Thoracic aorta (tissue), 2 donors: ENCODE results near the gene R3HDM1. TPM values are rescaled to one million over a fixed set of nuclear protein-coding genes. Genes with fewer than 3 reads are reported as not detected.
"Not testable (repeated sequence)": the region's sequence is repeated elsewhere in the genome, so short reads cannot be mapped to it uniquely, and the experiment has no call there.

Experiments
- ATAC-seq: fragments of 150-250 bp; one replicate; pipeline ENCODE4 v1.8.0; 2017; ENCODE audit warnings: low read depth; ENCODE audit not compliant: insufficient number of reproducible peaks, low FRiP score
- DNase-seq: peaks from one replicate; pipeline ENCODE4 v3.0.0-alpha.2; 2020; ENCODE audit warnings: low spot score
- H3K27ac ChIP-seq, 2 donors: fragments of 200-600 bp; sonication (generic); 1 replicate in 1 of 2; 2 replicates in 1 of 2; pipeline ENCODE4 v1.5.1; 2016; ENCODE audit warnings: mild to moderate bottlenecking in 2 of 2, moderate library complexity in 2 of 2
- H3K27me3 ChIP-seq: fragments of 200-600 bp; sonication (generic); replicated peaks from 2 replicates; pipeline ENCODE4 v1.6.0; 2016; ENCODE audit warnings: mild to moderate bottlenecking; ENCODE audit not compliant: insufficient read depth
- H3K36me3 ChIP-seq: fragments of 200-600 bp; sonication (generic); one replicate; pipeline ENCODE4 v1.5.1; 2016
- H3K4me1 ChIP-seq, 2 donors: fragments of 200-600 bp; sonication (generic); 1 replicate in 1 of 2; 2 replicates in 1 of 2; pipeline versions ENCODE4 v1.5.1 to v1.6.0; 2016; ENCODE audit warnings: low read depth in 2 of 2, mild to moderate bottlenecking in 1 of 2; ENCODE audit not compliant: control insufficient read depth in 1 of 2
- H3K4me3 ChIP-seq: fragments of 200-600 bp; sonication (generic); 2 replicates; pipeline ENCODE4 v1.5.1; 2016; ENCODE audit warnings: mild to moderate bottlenecking
- H3K9me3 ChIP-seq: fragments of 200-600 bp; sonication (generic); 2 replicates; pipeline ENCODE4 v1.5.1; 2016
- total RNA-seq, 2 donors: library from RNA; depleted of rRNA; stranded (reverse); fragments of >200 nt; gene quantifications; one replicate each; pipeline versions ENCODE4 v1.1.0 to v1.2.3, GENCODE V29; 2016
- TF ChIP-seq, protein P1 (sequence below): fragments of 200-600 bp; sonication (generic); IDR thresholded peaks from one replicate; pipeline ENCODE4 v1.5.1; 2019; ENCODE audit warnings: antibody characterized with exemption

Gene R3HDM1
- total RNA-seq, 2 donors from 2014 or later = 29.8 to 76.6 TPM

DNA sequence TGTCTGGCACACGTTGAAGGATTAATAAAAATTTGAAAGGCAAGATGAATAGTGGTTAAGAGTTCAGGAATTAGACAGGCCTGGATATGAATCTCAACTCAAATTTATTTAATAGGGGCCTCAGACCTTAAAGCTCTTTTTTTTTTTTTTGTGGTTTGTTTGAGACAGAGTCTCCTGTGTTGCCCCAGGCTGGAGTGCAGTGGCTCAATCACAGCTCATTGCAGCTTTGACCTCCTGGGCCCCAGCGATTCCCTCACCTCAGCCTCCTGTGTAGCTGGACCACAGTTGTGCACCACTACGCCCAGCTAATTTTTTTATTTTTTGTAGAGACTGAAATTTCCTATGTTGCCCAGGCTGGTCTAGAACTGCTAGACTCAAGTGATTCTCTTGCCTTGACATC lies 3.3 kb upstream of the R3HDM1 start:
- Histone ChIP-seq H3K4me1 (peaks cover 10 to 12% of the 10 kb centered on the region in 2 donors), H3K36me3 (no peaks in the 10 kb centered on the region), H3K4me3 (no peak overlapping the region), H3K9me3 (no peaks in the 10 kb centered on the region), H3K27ac (no peak overlapping the region), H3K27me3 (no peaks in the 10 kb centered on the region)
- DNase-seq (no peak), ATAC-seq (no peak)
- TF ChIP-seq, protein P1, sequence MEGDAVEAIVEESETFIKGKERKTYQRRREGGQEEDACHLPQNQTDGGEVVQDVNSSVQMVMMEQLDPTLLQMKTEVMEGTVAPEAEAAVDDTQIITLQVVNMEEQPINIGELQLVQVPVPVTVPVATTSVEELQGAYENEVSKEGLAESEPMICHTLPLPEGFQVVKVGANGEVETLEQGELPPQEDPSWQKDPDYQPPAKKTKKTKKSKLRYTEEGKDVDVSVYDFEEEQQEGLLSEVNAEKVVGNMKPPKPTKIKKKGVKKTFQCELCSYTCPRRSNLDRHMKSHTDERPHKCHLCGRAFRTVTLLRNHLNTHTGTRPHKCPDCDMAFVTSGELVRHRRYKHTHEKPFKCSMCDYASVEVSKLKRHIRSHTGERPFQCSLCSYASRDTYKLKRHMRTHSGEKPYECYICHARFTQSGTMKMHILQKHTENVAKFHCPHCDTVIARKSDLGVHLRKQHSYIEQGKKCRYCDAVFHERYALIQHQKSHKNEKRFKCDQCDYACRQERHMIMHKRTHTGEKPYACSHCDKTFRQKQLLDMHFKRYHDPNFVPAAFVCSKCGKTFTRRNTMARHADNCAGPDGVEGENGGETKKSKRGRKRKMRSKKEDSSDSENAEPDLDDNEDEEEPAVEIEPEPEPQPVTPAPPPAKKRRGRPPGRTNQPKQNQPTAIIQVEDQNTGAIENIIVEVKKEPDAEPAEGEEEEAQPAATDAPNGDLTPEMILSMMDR = no peak

DNA sequence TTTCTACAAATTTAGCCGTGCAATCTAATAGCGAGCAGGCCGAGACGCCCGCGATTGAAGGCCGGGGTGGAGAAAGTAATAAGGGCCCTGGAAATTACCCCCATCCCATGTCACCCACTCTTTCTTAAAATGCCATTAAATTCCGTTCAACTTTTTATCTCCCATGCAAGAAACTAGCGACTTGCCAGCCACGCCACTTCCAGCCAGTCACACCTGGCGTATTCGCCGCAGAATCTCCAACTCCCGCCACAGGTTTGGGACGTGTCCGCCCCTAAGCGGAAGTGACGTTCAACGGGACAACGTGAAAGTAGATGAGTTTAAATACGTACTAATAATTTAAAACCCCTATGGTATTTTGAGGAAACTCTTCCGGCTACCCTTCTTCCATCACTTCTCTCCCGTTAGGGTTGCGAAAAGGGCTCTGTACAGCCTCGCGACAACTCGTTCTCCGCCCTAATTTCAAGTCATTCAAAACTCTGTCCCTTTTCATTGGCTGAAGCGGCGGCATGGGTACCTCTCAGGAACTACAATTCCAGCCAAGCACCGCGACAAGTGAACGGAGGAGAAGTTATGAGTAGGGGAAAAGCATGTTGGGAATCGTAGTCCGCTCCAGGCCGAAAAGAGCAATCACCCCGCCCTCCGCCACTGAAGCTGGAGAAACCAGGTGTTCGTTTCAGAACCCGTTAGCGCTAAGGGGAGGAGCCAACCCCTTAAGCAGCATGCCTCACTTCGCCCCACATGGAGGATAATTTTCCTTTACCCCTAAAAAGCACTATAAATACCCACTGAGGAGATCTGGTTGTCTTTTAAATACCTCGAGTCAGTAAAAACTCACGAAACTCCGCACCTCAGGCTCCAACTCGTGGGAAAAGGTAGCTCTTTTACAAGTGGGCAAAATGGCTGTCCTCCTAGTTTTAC lies 712 bp upstream of the R3HDM1 start, which contains the start of gene ZRANB3:
ZRANB3 (minus strand) TSS at position 906 of the 918 bp plus-strand sequence.
- ATAC-seq (peak; percentile 91), DNase-seq (peak; percentile 93)
- Histone ChIP-seq H3K4me3 (peak within 1 kb of the TSS; percentile 83), H3K4me1 (peaks cover 10 to 20% of the 10 kb centered on the region in 2 donors), H3K27ac (peak within 1 kb of the TSS; percentile 87 to 97), H3K36me3 (no peaks in the 10 kb centered on the region), H3K27me3 (no peaks in the 10 kb centered on the region), H3K9me3 (no peaks in the 10 kb centered on the region)
- TF ChIP-seq, protein P1 = no peak

DNA sequence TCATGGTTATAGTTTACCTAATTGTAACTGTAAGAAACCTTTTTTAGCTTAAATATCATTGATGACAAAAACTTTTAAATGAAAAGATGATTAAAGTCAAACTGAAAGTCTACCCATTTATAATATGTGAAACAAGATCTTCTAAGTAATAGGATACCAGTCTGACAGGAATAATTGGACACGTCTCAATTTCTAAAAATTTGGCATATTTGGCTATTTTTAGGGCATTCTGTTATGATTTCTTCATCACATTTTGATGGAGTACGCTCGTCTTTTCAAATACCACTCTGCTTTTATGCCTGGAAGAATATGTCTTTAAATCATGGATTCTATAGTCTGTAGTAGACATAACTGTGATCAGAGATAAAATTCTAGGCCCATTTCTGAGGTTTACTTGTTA lies 1.3 kb downstream of the R3HDM1 start:
- no peak for ATAC-seq
- Histone ChIP-seq H3K4me3 (peak overlapping the region; percentile 83), H3K4me1 (peaks cover 10 to 20% of the 10 kb centered on the region in 2 donors), H3K9me3 (no peaks in the 10 kb centered on the region), H3K27me3 (no peaks in the 10 kb centered on the region), H3K27ac (no peak overlapping the region), H3K36me3 (no peaks in the 10 kb centered on the region)
- TF ChIP-seq, protein P1 = no peak
- DNase-seq = no peak

DNA sequence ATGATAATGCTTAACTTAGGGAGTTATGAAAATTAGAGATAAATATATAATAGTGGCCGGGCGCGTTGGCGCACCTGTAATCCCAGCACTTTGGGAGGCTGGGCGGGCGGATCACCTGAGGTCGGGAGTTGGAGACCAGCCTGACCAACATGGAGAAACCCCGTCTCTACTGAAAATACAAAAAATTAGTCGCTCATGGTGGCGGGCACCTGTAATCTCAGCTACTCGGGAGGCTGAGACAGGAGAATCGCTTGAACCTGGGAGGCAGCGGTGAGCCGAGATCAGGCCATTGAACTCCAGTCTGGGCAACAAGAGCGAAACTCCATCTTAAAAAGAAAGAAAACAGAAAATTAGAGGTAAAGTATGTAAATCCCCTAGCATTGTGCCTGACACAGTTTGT lies 2.3 kb downstream of the R3HDM1 start:
- ATAC-seq, H3K4me3 ChIP-seq, H3K9me3 ChIP-seq: not testable (repeated sequence)

DNA sequence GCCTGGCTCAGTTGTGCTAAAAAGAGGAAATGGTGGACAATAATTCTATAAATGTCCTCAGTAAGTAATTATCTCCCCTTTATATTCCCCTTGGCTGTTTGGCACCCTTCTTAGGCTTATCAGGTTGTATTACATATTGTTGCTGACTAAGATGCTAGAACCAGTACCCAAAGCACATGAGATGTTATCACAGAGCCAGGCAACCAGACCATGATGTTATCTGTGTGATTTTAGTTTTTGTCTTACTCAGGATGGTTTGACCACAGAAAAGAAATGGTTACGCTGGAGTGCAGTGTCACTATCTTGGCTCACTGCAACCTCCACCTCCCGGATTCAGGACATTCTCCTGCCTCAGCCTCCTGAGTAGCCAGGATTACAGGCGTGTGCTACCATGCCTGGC lies 15.2 kb downstream of the R3HDM1 start:
- TF ChIP-seq, protein P1 = no peak
- Histone ChIP-seq H3K27me3 (no peaks in the 10 kb centered on the region), H3K27ac (no peak overlapping the region), H3K9me3 (no peaks in the 10 kb centered on the region), H3K4me1 (no peaks in the 10 kb centered on the region), H3K36me3 (no peaks in the 10 kb centered on the region), H3K4me3 (no peak overlapping the region)
- DNase-seq = no peak
- ATAC-seq = no peak

More for the DNA sequence above, 2.3 kb downstream of the R3HDM1 start:
- not testable (repeated sequence) for H3K27ac ChIP-seq, H3K27me3 ChIP-seq, DNase-seq, H3K36me3 ChIP-seq
- peaks cover 10 to 20% of the 10 kb centered on the region in 2 donors for H3K4me1 ChIP-seq
